GM21360 (cell line): ENCODE measurements around the gene UBAC2.
"Not testable (repeated sequence)": the region's sequence is repeated elsewhere in the genome, so short reads cannot be mapped to it uniquely, and the experiment has no call there.

Experiments used
- ATAC-seq: cut with Tn5 transposase; IDR thresholded peaks from one replicate; pipeline ENCODE4 v1.9.1; 2021; ENCODE audit warnings: mild to moderate bottlenecking, moderate library complexity; ENCODE audit not compliant: unreplicated experiment

UBAC2 gene

GRCh38 chr13:99407906-99408702, 207.4 kb downstream of the UBAC2 start:
- ATAC-seq = no peak

DNA sequence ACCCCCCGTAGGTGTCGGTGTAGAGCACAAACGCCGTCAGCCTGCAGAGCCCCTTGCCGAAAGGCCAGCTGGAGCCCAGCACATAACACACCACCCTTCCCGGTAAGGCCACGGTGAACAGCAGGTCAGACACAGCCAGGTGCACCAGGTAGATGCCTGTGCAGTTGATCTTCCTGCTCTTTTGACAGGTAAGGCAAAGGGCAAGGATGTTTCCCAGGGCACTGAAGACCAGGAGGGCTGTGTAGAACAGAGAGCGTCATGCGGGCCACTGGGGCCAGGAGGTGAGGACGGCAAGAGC, 208.0 kb downstream of the UBAC2 start:
- no peak for ATAC-seq

- ATAC-seq = not testable (repeated sequence)
Observed at GRCh38 chr13:99409461-99410083, 208.9 kb downstream of the UBAC2 start.

DNA sequence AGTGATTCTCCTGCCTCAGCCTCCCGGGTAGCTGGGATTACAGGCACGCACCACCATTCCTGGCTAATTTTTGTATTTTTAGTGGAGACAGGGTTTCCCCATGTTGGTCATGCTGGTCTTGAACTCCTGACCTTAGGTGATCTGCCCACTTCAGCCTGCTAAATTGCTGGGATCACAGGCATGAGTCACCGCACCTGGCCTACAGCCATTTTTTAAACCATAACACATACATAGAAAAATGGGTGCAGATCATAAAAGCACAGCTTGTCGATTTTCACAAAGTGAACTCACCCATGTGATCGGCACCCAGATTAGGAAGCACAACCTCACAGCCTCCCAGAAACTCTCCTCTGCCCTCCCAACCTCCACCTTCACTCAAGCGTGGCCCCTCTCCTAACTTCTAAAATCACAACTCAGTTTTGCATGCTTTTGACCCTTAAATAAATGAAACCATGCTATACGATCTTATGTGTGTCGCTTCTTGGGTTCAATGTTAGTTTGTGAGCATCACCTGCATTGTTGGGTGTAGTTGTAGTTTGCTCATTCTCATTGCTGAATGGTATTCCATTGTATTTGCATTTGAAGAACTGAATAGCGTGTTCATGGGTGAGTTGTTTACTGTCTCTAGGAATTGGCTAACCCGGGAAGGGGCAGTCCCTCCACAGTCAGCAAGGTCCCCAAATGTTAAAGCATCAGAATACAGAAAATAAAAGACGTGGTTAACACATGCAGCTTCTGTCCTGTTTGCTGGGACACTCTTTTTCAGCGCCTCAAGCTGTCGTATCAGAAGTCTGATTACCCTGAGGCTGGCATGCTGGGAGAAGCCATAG, 210.2 kb downstream of the UBAC2 start:
- ATAC-seq = not testable (repeated sequence)

DNA sequence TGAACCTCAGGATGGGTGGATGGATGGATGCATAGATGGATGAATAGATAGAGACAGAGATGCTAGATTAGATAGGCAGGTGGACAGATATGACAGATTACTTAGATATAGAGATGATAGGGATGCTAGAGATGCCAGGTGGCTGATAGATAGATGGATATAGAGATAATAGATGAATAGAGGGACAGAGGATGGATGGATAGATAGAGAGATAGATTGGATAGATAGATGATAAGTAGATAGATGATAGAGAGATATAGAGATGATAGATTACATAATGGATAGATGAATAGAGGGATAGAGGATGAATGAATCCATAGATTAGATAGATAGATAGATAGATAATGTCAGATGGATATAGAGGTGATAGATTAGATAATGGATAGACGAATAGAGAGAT, 212.2 kb downstream of the UBAC2 start:
- ATAC-seq = no peak

DNA sequence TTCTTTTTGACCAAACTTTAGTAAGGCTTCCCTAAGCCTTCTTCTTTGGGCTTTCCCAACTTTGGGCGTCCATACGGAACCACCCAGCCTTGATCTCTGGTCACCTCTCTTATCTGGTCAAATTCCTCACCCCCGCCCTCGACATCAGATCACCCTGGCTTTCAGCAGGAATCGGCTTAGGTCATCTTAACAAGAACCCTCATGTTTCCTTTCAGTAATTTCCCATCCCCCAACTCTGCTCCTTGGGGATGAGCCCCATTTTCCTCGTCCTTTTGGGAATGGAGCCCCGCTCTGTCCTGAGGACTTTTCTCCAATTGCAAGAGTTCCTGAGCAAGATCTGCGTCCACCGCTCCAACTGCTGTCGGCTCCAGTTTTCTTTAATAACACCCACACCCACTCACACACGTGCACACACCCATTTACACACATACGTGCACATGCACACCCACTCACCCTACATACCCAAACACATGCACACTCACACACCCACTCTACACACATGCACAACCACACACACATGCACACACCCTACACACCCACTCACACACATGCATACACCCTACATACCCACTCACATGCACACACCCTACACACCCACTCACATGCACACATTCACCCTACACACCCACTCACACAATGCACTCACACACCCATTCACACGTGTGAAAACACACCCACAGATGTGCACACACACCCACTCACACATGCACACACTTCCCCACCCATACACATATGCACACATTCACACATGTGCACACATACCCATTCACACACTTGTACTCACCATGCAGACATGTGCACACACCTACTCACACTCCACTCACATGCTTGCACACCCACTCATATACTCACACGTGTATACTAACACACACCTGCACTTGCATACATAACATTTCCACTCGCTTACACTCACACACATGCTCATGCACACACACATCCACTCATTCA, 213.7 kb downstream of the UBAC2 start:
- no peak for ATAC-seq

DNA sequence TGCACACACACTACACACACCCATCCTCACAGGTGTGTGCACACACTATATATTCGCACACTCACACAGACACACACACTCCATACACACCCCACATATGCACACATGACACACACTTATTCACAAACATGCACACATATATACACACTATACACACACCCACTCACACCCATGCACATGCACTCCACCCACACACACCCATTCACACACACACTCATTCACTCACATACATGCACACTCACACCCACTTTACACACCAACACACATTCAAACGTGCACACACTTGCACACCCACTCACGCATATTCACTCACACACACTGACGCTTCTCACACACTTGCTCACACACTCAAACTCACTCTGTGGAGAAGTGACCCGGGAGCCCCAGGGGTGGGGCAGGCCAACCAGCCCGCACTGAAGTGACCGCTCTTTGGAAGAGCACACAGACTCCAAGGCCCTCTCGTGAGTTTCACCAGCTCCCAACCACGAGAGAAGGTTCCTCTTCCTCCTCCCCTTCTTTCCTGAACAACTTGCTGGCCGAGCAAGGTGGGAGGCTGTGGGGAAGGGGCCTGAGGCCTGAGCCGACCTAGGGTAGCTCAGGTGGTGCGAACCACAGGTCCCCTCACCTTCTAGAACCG, 214.5 kb downstream of the UBAC2 start:
- no peak for ATAC-seq

GRCh38 chr13:99415851-99416331, 215.2 kb downstream of the UBAC2 start:
- no peak for ATAC-seq

DNA sequence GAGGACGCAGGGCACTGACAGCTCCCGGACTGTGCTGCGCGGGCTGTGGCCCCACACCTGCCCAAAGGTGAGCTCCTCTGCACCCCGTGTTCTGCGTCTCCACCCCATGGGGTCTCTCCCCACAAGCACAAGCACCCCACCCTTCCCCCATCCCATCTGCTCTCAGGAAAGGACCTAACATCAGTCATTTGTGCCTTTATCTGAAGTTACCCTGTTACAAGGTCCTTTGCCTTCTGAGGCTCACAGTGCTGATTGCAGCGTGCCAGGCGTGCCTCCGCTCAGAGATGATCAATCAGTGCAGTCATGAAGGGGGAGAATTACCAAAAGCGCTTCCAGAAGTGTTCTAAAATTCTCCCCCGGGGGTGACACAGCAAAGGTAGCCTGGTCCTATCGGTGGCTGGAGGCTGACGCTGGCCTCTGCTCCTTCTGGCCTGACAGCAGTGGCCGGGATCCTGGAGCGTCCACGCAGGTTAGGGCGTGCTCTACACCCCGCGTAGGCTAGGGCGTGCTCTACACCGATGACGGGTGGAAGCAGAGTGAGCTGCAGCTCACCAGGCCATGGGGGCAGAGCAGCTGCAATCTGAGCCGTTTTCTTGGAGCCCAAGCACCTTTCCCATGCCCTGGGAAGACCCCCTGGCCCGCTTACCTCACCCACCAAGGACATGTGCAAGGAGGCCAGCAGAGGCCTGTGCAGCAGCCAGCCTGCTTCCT, 215.9 kb downstream of the UBAC2 start:
- ATAC-seq = no peak

DNA sequence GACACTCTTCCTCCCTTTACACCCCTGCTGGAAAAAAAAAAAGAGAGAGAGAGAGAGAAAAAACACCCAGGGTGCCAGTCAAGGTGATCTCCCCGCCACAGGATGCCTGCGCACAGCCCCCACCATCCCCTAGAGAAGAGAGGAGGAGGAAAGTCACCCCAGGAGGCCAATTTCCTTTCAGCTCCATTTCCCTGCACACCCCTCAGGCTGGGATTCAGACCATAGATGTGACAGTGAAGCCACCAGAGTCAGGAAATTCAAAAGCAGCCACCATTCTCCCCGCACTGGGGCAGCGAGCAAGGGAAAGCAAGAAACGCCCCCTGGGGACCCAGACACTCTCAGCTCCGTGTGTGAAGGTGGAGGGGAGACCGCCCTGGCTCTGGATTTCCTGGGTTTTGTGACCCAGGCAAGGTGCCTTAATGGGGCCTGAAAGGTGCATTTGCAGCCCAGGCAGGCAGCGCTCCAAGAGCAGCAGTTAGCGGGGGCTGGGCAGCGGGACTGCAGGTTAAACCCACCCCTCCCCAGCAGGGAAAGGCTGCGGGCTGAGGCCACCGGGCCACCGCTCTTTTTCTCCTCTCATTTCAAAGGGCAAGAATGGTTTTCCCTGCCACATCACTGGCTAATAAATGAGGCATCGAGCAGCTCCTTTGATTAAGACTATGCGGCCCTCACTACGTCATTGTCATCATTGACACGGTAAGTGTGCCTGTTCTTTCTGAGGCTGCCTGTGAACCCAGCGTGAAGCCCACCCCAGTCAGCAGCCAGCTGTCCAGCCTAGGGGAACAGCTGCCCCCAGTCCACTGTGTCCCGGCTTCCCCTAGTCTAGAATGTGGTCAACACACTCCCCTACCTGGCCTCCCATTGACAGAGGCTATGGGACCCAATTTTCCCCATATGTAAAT, 216.8 kb downstream of the UBAC2 start:
- no peak for ATAC-seq

DNA sequence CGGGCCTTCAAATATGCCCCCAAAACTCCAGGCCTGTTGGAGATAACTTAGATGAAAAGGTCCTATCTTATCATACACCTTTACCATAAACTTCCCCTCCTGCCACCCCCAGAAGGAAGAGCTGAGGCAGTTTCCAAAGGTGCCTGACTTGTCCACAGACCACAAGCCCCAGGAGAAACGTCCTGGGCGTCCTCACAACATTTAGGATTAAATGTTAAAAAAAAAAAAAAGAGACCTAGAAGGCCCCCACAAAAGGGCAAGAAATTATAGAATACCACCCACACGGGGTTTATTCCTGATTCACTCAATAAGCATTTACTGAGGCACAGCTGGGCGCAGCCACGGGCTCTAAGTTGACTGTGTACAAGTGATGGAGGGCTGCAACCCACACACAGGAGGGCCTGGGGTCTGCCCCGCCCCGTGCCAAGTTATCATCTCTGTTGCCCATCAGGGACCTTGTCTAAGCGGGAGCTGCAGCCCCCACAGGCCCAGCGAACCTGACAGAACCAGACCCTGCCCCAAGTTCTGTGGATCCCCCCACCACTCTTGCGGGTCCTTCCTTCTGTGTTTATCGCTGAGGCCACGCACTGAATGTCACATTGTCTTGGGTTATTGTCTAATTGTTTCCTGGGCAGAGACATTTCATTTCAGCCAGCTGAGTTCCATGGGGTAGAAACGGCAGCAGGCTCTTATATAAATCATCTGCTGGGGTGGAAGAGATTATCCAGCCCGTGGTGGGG, 217.6 kb downstream of the UBAC2 start:
- no peak for ATAC-seq

DNA sequence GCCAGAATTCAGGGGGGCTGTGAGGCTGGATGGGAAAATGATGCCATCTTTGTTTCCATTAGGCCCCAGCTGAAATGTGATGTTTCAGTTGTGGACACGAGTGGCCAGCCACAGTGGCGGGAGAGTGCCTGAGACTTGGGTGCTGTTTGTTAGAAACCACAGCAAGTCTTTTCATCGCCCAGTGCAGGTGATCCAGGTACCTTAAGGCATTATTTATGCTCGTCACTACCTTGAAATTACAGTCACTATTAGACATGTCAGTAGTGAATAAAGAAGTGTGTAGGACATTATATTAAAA, 218.1 kb downstream of the UBAC2 start:
- no peak for ATAC-seq

DNA sequence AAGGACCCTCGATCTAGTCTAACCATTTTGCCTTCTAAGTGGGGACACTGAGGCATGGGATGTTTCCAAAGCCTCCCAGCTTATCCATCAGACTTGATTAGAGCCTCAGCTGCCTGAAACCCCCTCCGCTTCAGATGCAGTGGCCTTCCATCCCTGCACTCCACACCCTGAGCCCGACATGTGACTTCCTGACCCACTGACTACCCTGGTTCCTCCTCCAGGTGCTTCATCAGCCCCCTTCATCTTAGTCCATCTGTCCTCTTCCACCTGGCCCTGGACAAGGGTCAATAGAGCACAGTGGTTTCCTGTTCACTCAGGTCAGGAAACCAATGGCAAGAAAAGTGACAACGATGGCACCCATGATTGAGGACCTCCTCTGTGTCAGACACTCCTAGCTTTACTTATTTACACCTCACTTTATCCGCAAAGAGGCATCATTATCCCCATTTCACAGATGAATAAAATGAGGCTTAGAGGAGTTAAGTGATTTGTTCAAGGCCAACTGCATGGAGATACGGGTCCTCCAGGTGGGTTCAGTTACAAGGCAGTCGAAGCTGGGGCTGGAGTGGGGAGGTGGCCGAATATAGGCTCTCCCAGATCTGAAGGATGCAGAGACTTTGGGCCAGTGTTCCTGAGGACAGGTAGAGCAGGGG, 219.1 kb downstream of the UBAC2 start:
- no peak for ATAC-seq

- ATAC-seq = no peak
Observed at GRCh38 chr13:99421271-99421670, 220.6 kb downstream of the UBAC2 start.

GRCh38 chr13:99421758-99422585, 221.3 kb downstream of the UBAC2 start:
- no peak for ATAC-seq

DNA sequence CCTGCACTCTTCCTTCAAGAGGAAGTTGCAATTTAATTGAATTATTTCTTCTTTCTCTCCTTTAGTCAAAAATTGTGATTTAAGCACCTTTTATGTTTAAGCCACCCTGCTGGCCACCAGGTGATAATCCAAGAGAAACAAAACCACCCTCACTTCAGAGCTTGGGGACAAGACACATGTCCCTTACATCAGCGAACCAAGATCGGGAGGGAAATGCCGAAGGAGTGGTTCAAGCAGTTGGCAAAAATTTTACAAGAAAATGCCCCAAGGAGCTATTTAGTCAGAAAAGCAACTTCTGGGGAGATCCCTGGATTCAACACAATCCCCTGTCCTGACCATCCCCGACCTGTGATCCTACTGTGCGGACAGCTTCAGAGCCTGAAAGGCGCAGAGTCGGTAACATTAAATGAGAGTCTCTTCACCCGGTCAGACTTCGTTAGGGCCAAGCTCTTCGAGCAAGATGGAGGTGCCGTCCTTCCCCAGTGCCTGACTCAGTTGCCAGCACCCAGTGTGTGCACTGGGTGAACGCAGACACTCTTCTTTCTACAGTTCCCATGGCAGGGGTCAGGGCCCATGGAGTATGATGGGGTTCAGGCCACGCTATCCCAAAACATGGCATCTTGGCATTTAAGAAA, 222.0 kb downstream of the UBAC2 start:
- ATAC-seq = no peak
